HepG2 (cell line): ENCODE results near the gene DTX4. TPM values are rescaled to one million over a fixed set of nuclear protein-coding genes. Genes with fewer than 3 reads are reported as not detected.

Source experiments
- ATAD3A ChIP-seq: sonication (generic); formaldehyde crosslinking; IDR thresholded peaks from 2 replicates; pipeline ENCODE4 v1.4.0; 2020; ENCODE audit warnings: missing genetic modification reagents
- CCAR2 ChIP-seq: fragments of 200-400 bp; formaldehyde crosslinking; optimal IDR thresholded peaks from 2 replicates; pipeline ENCODE3; 2018; ENCODE audit warnings: low read depth, mild to moderate bottlenecking, low read length, moderate library complexity
- GTF3A ChIP-seq: sonication (generic); formaldehyde crosslinking; conservative IDR thresholded peaks from 2 replicates; pipeline ENCODE4 v1.4.0; 2020; ENCODE audit warnings: mild to moderate bottlenecking, missing genetic modification reagents
- ZFP82 ChIP-seq: sonication (generic); formaldehyde crosslinking; IDR thresholded peaks from 2 replicates; pipeline ENCODE4 v1.5.1; 2020; ENCODE audit warnings: mild to moderate bottlenecking, missing genetic modification reagents, borderline replicate concordance
- ZNF251 ChIP-seq: sonication (generic); formaldehyde crosslinking; IDR thresholded peaks from 2 replicates; pipeline ENCODE4 v1.9.0; 2021; ENCODE audit warnings: mild to moderate bottlenecking, missing genetic modification reagents
- ZNF383 ChIP-seq: sonication (generic); formaldehyde crosslinking; IDR thresholded peaks from 2 replicates; pipeline ENCODE4 v1.4.0; 2020; ENCODE audit warnings: missing genetic modification reagents, mild to moderate bottlenecking, borderline replicate concordance
- polyA plus RNA-seq, 8 experiments: library from polyadenylated mRNA; depleted of rRNA in 3 of 8; stranded (reverse) in 7 of 8; unstranded in 1 of 8; fragments of >200 nt; fragmentation: Illumina TruSeq in 4 of 8; extraction: Trizol in 4 of 8; gene quantifications; 2 replicates each; pipeline versions ENCODE4 v1.2.1 to v1.2.3, GENCODE V29; 2011 to 2016; ENCODE audit warnings: low read depth in 4 of 8, missing spikeins in 1 of 8, mixed read lengths in 1 of 8; ENCODE audit not compliant: insufficient read depth in 1 of 8
- total RNA-seq, 5 experiments: library from RNA; depleted of rRNA; stranded (reverse); fragments of >200 nt; fragmentation: Illumina TruSeq; extraction: Trizol; gene quantifications; 2 replicates each; pipeline ENCODE4 v1.2.3, GENCODE V29; 2016; ENCODE audit warnings: low read depth in 1 of 5
- TF ChIP-seq, protein P1 (sequence below): sonication (generic); formaldehyde crosslinking; IDR thresholded peaks from 2 replicates; pipeline ENCODE4 v1.5.0; 2020; ENCODE audit warnings: missing genetic modification reagents
- TF ChIP-seq, protein P2 (sequence below), 2 experiments: sonication (generic) in 1 of 2; formaldehyde crosslinking in 1 of 2; IDR thresholded peaks; 2 replicates each; pipeline versions ENCODE4 v1.6.1 to v1.9.0; 2014 to 2022; ENCODE audit warnings: antibody characterized with exemption in 1 of 2, borderline replicate concordance in 1 of 2, inconsistent platforms in 1 of 2, low read depth in 1 of 2, missing genetic modification reagents in 1 of 2
- TF ChIP-seq, protein P3 (sequence below): sonication (generic); formaldehyde crosslinking; IDR thresholded peaks from 2 replicates; pipeline ENCODE4 v1.4.0; 2020; ENCODE audit warnings: missing genetic modification reagents
- TF ChIP-seq, protein P4 (sequence below): sonication (generic); formaldehyde crosslinking; IDR thresholded peaks from one replicate; pipeline ENCODE4 v1.5.1; 2020; ENCODE audit warnings: mild to moderate bottlenecking, missing genetic modification reagents; ENCODE audit errors: not compliant biosample characterization

The DTX4 gene
- total and polyA plus RNA-seq, 2 of the 13 experiments (the other 11 are each of a cell fraction or from before 2014, with no cell fraction given) = 0.67 to 5.6 TPM

DNA sequence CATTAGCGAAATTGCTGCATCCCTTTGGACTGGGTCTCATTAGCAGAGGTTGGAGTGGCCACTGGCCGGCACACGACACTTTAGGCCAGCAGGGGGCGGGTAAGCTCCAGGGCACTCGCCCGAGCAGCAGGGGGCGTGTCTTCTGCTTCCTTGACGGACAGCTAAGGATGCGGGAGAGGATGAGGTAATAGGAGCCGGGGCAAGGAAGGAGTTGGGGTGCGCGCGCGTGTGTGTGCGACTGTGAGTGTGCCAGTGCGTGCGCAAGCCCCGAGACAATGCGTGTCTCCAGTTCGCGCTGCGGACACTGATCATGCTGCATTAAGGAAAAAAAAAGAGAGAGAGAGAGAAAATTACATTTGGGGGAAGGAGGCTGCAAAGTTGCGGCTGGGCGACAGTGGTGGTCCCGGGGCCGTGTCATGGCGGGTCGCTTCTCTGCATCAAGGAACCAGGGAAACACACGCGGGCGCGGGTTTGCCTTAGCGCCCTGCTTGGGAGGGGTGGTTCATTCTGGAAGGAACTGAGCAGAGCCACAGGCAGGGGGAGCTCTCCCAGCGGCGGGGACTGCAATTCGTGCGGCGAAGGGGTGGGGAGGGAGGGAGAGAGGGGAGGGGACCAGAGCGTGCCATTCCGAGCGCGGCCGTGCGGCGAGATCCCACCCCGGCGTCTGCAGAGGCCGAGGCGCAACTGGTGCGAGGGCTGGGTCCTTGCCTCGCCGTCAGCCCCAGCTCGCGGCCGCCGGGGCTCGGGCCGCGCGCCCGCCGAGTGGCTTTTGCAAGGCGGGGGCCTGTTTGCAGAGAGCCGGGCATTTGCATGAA is at the start of gene DTX4 (continued):
- TF ChIP-seq, protein P1, sequence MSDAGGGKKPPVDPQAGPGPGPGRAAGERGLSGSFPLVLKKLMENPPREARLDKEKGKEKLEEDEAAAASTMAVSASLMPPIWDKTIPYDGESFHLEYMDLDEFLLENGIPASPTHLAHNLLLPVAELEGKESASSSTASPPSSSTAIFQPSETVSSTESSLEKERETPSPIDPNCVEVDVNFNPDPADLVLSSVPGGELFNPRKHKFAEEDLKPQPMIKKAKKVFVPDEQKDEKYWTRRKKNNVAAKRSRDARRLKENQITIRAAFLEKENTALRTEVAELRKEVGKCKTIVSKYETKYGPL (CRISPR knock-in tag) = no peak
- no peak for TF ChIP-seq ZFP82 (CRISPR knock-in tag)
- no peak for TF ChIP-seq ATAD3A
- TF ChIP-seq, protein P2, sequence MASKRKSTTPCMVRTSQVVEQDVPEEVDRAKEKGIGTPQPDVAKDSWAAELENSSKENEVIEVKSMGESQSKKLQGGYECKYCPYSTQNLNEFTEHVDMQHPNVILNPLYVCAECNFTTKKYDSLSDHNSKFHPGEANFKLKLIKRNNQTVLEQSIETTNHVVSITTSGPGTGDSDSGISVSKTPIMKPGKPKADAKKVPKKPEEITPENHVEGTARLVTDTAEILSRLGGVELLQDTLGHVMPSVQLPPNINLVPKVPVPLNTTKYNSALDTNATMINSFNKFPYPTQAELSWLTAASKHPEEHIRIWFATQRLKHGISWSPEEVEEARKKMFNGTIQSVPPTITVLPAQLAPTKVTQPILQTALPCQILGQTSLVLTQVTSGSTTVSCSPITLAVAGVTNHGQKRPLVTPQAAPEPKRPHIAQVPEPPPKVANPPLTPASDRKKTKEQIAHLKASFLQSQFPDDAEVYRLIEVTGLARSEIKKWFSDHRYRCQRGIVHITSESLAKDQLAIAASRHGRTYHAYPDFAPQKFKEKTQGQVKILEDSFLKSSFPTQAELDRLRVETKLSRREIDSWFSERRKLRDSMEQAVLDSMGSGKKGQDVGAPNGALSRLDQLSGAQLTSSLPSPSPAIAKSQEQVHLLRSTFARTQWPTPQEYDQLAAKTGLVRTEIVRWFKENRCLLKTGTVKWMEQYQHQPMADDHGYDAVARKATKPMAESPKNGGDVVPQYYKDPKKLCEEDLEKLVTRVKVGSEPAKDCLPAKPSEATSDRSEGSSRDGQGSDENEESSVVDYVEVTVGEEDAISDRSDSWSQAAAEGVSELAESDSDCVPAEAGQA (IDR thresholded peaks at IDR 0.05; ENCODE audit: low read depth) = no peak
- TF ChIP-seq, protein P2 (CRISPR knock-in tag; IDR thresholded peaks at IDR 0.05; ENCODE audit: borderline replicate concordance) = no peak
- TF ChIP-seq, protein P3, sequence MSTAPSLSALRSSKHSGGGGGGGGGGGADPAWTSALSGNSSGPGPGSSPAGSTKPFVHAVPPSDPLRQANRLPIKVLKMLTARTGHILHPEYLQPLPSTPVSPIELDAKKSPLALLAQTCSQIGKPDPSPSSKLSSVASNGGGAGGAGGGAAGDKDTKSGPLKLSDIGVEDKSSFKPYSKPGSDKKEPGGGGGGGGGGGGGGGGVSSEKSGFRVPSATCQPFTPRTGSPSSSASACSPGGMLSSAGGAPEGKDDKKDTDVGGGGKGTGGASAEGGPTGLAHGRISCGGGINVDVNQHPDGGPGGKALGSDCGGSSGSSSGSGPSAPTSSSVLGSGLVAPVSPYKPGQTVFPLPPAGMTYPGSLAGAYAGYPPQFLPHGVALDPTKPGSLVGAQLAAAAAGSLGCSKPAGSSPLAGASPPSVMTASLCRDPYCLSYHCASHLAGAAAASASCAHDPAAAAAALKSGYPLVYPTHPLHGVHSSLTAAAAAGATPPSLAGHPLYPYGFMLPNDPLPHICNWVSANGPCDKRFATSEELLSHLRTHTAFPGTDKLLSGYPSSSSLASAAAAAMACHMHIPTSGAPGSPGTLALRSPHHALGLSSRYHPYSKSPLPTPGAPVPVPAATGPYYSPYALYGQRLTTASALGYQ = no peak
- TF ChIP-seq, protein P4, sequence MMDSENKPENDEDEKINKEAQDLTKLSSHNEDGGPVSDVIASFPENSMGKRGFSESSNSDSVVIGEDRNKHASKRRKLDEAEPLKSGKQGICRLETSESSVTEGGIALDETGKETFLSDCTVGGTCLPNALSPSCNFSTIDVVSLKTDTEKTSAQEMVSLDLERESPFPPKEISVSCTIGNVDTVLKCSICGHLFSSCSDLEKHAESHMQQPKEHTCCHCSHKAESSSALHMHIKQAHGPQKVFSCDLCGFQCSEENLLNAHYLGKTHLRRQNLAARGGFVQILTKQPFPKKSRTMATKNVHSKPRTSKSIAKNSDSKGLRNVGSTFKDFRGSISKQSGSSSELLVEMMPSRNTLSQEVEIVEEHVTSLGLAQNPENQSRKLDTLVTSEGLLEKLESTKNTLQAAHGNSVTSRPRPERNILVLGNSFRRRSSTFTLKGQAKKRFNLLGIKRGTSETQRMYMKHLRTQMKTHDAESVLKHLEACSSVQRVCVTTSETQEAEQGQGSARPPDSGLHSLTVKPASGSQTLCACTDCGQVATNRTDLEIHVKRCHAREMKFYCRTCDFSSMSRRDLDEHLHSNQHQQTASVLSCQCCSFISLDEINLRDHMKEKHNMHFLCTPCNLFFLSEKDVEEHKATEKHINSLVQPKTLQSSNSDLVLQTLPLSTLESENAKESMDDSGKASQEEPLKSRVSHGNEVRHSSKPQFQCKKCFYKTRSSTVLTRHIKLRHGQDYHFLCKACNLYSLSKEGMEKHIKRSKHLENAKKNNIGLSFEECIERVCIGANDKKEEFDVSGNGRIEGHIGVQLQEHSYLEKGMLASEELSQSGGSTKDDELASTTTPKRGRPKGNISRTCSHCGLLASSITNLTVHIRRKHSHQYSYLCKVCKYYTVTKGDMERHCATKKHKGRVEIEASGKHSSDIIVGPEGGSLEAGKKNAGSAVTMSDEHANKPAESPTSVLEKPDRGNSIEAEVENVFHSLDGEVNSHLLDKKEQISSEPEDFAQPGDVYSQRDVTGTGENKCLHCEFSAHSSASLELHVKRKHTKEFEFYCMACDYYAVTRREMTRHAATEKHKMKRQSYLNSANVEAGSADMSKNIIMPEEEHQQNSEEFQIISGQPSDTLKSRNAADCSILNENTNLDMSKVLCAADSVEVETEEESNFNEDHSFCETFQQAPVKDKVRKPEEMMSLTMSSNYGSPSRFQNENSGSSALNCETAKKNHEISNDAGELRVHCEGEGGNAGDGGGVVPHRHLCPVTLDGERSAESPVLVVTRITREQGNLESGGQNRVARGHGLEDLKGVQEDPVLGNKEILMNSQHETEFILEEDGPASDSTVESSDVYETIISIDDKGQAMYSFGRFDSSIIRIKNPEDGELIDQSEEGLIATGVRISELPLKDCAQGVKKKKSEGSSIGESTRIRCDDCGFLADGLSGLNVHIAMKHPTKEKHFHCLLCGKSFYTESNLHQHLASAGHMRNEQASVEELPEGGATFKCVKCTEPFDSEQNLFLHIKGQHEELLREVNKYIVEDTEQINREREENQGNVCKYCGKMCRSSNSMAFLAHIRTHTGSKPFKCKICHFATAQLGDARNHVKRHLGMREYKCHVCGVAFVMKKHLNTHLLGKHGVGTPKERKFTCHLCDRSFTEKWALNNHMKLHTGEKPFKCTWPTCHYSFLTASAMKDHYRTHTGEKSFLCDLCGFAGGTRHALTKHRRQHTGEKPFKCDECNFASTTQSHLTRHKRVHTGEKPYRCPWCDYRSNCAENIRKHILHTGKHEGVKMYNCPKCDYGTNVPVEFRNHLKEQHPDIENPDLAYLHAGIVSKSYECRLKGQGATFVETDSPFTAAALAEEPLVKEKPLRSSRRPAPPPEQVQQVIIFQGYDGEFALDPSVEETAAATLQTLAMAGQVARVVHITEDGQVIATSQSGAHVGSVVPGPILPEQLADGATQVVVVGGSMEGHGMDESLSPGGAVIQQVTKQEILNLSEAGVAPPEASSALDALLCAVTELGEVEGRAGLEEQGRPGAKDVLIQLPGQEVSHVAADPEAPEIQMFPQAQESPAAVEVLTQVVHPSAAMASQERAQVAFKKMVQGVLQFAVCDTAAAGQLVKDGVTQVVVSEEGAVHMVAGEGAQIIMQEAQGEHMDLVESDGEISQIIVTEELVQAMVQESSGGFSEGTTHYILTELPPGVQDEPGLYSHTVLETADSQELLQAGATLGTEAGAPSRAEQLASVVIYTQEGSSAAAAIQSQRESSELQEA (CRISPR knock-in tag) = no peak
- no peak for TF ChIP-seq ZNF251 (CRISPR knock-in tag)
- no peak for TF ChIP-seq CCAR2
- no peak for TF ChIP-seq GTF3A
- no peak for TF ChIP-seq ZNF383 (CRISPR knock-in tag)
